GM12872 (cell line): Measurements from ENCODE around the gene GBX2.

Experiments
- CTCF ChIP-seq: IDR thresholded peaks from 3 replicates; pipeline ENCODE4 v1.5.1; 2011; ENCODE audit warnings: low read depth, mild to moderate bottlenecking, low read length, moderate library complexity; ENCODE audit not compliant: insufficient read depth

The GBX2 gene

GRCh38 chr2:236176951-236177350 lies 8.8 kb upstream of the GBX2 start:
- TF ChIP-seq CTCF: no peak

- TF ChIP-seq CTCF: peak; percentile 52
Observed at GRCh38 chr2:236176417-236176816, 8.2 kb upstream of the GBX2 start.

GRCh38 chr2:236175548-236176150 lies 7.5 kb upstream of the GBX2 start:
- no peak for TF ChIP-seq CTCF

GRCh38 chr2:236173729-236174607 lies 5.8 kb upstream of the GBX2 start:
- TF ChIP-seq CTCF: no peak

GRCh38 chr2:236173036-236173728 lies 5.0 kb upstream of the GBX2 start:
- TF ChIP-seq CTCF: no peak

- no peak for TF ChIP-seq CTCF
Observed at GRCh38 chr2:236172255-236173035, 4.3 kb upstream of the GBX2 start.

GRCh38 chr2:236171680-236172254 lies 3.6 kb upstream of the GBX2 start:
- TF ChIP-seq CTCF: no peak
